Measurements from ENCODE around the gene WFDC2.

Gene WFDC2

GRCh38 chr20:45469336-45470261 is at the start of gene WFDC2:
Gene WFDC2 (plus strand): TSS chr20:45469753. CDS start chr20:45469782, 29 bp downstream.
- DNase-seq, result peak; percentile 57

GRCh38 chr20:45420125-45420524 is 49.4 kb upstream of the WFDC2 start:
- no peak for DNase-seq

GRCh38 chr20:45423700-45424099 is 45.9 kb upstream of the WFDC2 start:
- no peak for DNase-seq

GRCh38 chr20:45425561-45425960 is 44.0 kb upstream of the WFDC2 start:
- no peak for DNase-seq

- DNase-seq, result no peak
These were observed 43.1 kb upstream of the WFDC2 start for GRCh38 chr20:45426320-45427016.

- DNase-seq, result no peak
These were observed 42.1 kb upstream of the WFDC2 start for GRCh38 chr20:45427236-45428149.

GRCh38 chr20:45429618-45430017 is 39.9 kb upstream of the WFDC2 start:
- DNase-seq, result no peak

- DNase-seq, result no peak
These were observed 37.3 kb upstream of the WFDC2 start for GRCh38 chr20:45432294-45432693.

- no peak for DNase-seq
These were observed 36.2 kb upstream of the WFDC2 start for GRCh38 chr20:45433316-45433715.

GRCh38 chr20:45433976-45434375 is 35.6 kb upstream of the WFDC2 start:
- no peak for DNase-seq

GRCh38 chr20:45436732-45437485 is 32.6 kb upstream of the WFDC2 start:
- peak; percentile 55 for DNase-seq

GRCh38 chr20:45440424-45440823 is 29.1 kb upstream of the WFDC2 start:
- DNase-seq, result no peak

GRCh38 chr20:45440891-45441685 is 28.5 kb upstream of the WFDC2 start:
- no peak for DNase-seq

GRCh38 chr20:45441746-45442145 is 27.8 kb upstream of the WFDC2 start:
- no peak for DNase-seq

GRCh38 chr20:45444050-45444449 is 25.5 kb upstream of the WFDC2 start:
- no peak for DNase-seq

- no peak for DNase-seq
These were observed 23.6 kb upstream of the WFDC2 start for GRCh38 chr20:45445805-45446562.

- DNase-seq, result no peak
These were observed 21.3 kb upstream of the WFDC2 start for GRCh38 chr20:45448270-45448669.

- no peak for DNase-seq
These were observed 20.0 kb upstream of the WFDC2 start for GRCh38 chr20:45449528-45449927.

- peak; percentile 39 for DNase-seq
These were observed 19.3 kb upstream of the WFDC2 start for GRCh38 chr20:45450097-45450818.

GRCh38 chr20:45452238-45452637 is 17.3 kb upstream of the WFDC2 start:
- no peak for DNase-seq
